ENCODE measurements around the gene SEC14L2.

DNA sequence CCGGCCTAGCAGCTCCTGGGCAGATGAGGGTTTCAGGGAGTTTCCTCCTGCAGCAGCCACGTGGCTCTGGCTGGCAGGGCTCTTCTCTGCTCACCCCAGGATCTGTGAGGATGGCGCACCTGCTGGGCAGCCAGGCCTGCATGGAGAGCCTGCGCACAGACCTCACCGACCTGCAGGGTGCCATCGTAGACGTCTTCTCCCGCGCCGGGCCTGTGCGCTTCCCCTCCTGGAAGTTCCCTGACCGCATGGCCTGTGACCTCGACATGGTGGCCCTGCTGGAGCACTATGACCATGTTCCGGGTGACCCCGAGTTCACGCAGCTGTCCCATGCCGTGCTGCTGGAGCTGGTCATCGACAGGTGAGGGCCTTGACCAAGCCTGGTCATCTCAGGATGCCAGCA, 30.9 kb upstream of the SEC14L2 start:
- TF ChIP-seq EZH2 (IDR thresholded peaks at IDR 0.05) (no peak), POLR2AphosphoS5 (IDR thresholded peaks at IDR 0.05; ENCODE audit: borderline replicate concordance, low read depth, low read length) (no peak), FOXP2 (optimal IDR thresholded peaks at IDR 0.05; ENCODE audit: control extremely low read depth, extremely low read length, insufficient read depth) (no peak)

Data from SK-N-MC (cell line).